WTC11 (cell line): ENCODE data around the gene PRR18. TPM values are rescaled to one million over a fixed set of nuclear protein-coding genes. Genes with fewer than 3 reads are reported as not detected.
A peak's percentile ranks its signal among the peaks of the same experiment; 100 is the strongest.

ENCODE experiments used
- ATAC-seq: fragments of 200-7000 bp; cut with Tn5 transposase; 2 replicates; pipeline ENCODE4 v1.10.0; 2021; ENCODE audit warnings: mild to moderate bottlenecking, moderate library complexity
- CTCF ChIA-PET: fragments of 300-600 bp; sonication (Branson Sonifier 250); formaldehyde crosslinking; loops from one replicate; lab custom pipeline; 2021; ENCODE audit warnings: antibody characterized with exemption; lab: Charles Lee
- POLR2A ChIA-PET: fragments of 350-600 bp; sonication (Branson Sonifier 250); formaldehyde crosslinking; loops from one replicate; lab custom pipeline; 2021; ENCODE audit warnings: antibody characterized with exemption; lab: Charles Lee
- DNase-seq: peaks from one replicate; pipeline ENCODE4 v3.0.0; 2021; ENCODE audit warnings: low spot score
- H3K27ac Mint-ChIP-seq: 2 replicates; pipeline ENCODE4 v1.8.0; 2021; ENCODE audit warnings: mixed read lengths
- H3K27me3 Mint-ChIP-seq: 2 replicates; pipeline ENCODE4 v1.8.0; 2021; ENCODE audit warnings: low read depth, mild to moderate bottlenecking, moderate library complexity, mixed read lengths
- H3K36me3 Mint-ChIP-seq: 2 replicates; pipeline ENCODE4 v1.8.0; 2021; ENCODE audit warnings: mixed read lengths
- H3K4me1 Mint-ChIP-seq: 2 replicates; pipeline ENCODE4 v1.8.0; 2022; ENCODE audit warnings: mixed read lengths
- H3K4me3 Mint-ChIP-seq: 2 replicates; pipeline ENCODE4 v1.8.0; 2021; ENCODE audit warnings: mild to moderate bottlenecking, moderate library complexity, mixed read lengths
- H3K9me3 Mint-ChIP-seq: 2 replicates; pipeline ENCODE4 v1.8.0; 2021; ENCODE audit warnings: mixed read lengths
- ATF1 ChIP-seq: sonication (generic); formaldehyde crosslinking; IDR thresholded peaks from 2 replicates; pipeline ENCODE4 v1.8.1; 2023; ENCODE audit warnings: mild to moderate bottlenecking, moderate library complexity, missing genetic modification reagents
- CBFB ChIP-seq: sonication (generic); formaldehyde crosslinking; IDR thresholded peaks from 2 replicates; pipeline ENCODE4 v1.8.1; 2022; ENCODE audit warnings: mild to moderate bottlenecking, low read depth, missing genetic modification reagents
- ERG ChIP-seq: fragments of 250-450 bp; sonication (Bioruptor Pico); IDR thresholded peaks from 2 replicates; pipeline ENCODE4 v1.8.0; 2021; ENCODE audit warnings: mild to moderate bottlenecking
- FOXJ3 ChIP-seq: sonication (generic); formaldehyde crosslinking; IDR thresholded peaks from 2 replicates; pipeline ENCODE4 v1.9.0; 2021; ENCODE audit warnings: missing genetic modification reagents, mild to moderate bottlenecking, borderline replicate concordance
- HMGA2 ChIP-seq: fragments of 250-450 bp; sonication (Bioruptor Pico); IDR thresholded peaks from 2 replicates; pipeline ENCODE4 v1.4.0; 2021; ENCODE audit warnings: mild to moderate bottlenecking, moderate library complexity
- NR2C2 ChIP-seq: sonication (generic); formaldehyde crosslinking; IDR thresholded peaks from 2 replicates; pipeline ENCODE4 v1.8.0; 2022; ENCODE audit warnings: mild to moderate bottlenecking, missing genetic modification reagents
- NR3C1 ChIP-seq: sonication (generic); formaldehyde crosslinking; conservative IDR thresholded peaks from 2 replicates; pipeline ENCODE4 v1.8.1; 2023; ENCODE audit warnings: low read depth, mild to moderate bottlenecking, missing genetic modification reagents
- OVOL2 ChIP-seq: fragments of 250-450 bp; sonication (Bioruptor Pico); IDR thresholded peaks from 2 replicates; pipeline ENCODE4 v1.9.0; 2021; ENCODE audit warnings: mild to moderate bottlenecking, borderline replicate concordance
- STAT6 ChIP-seq: sonication (generic); formaldehyde crosslinking; conservative IDR thresholded peaks from 2 replicates; pipeline ENCODE4 v1.8.1; 2023; ENCODE audit warnings: mild to moderate bottlenecking, low read depth, missing genetic modification reagents, moderate library complexity
- TP53 ChIP-seq: sonication (generic); formaldehyde crosslinking; IDR thresholded peaks from 2 replicates; pipeline ENCODE4 v1.8.1; 2023; ENCODE audit warnings: mild to moderate bottlenecking, missing genetic modification reagents
- ZNF121 ChIP-seq: sonication (generic); formaldehyde crosslinking; IDR thresholded peaks from 2 replicates; pipeline ENCODE4 v1.8.0; 2023; ENCODE audit warnings: missing genetic modification reagents
- ZNF317 ChIP-seq: sonication (generic); formaldehyde crosslinking; IDR thresholded peaks from 2 replicates; pipeline ENCODE4 v1.8.1; 2023; ENCODE audit warnings: low read depth, mild to moderate bottlenecking, moderate library complexity, missing genetic modification reagents, borderline replicate concordance
- ZNF416 ChIP-seq: fragments of 250-450 bp; sonication (Bioruptor Pico); IDR thresholded peaks from 2 replicates; pipeline ENCODE4 v1.9.0; 2021; ENCODE audit warnings: mild to moderate bottlenecking, inconsistent platforms
- ZNF671 ChIP-seq: fragments of 250-450 bp; sonication (Bioruptor Pico); IDR thresholded peaks from 2 replicates; pipeline ENCODE4 v1.8.0; 2021; ENCODE audit warnings: mild to moderate bottlenecking
- total RNA-seq: library from RNA; stranded (reverse); gene quantifications from 3 replicates; pipeline ENCODE4 v1.2.3, GENCODE V29; 2021
- TF ChIP-seq, protein P1 (sequence below): sonication (generic); formaldehyde crosslinking; IDR thresholded peaks from 2 replicates; pipeline ENCODE4 v1.8.0; 2023; ENCODE audit warnings: missing genetic modification reagents, mild to moderate bottlenecking, borderline replicate concordance
- TF ChIP-seq, protein P2 (sequence below): sonication (generic); formaldehyde crosslinking; IDR thresholded peaks from 2 replicates; pipeline ENCODE4 v1.8.1; 2023; ENCODE audit warnings: mild to moderate bottlenecking, missing genetic modification reagents, borderline replicate concordance
- TF ChIP-seq, protein P3 (sequence below): sonication (generic); formaldehyde crosslinking; IDR thresholded peaks from 2 replicates; pipeline ENCODE4 v1.8.0; 2022; ENCODE audit warnings: mild to moderate bottlenecking, missing genetic modification reagents

Gene PRR18
- total RNA-seq, 1 experiment from 2014 or later, result 0.52 TPM

DNA sequence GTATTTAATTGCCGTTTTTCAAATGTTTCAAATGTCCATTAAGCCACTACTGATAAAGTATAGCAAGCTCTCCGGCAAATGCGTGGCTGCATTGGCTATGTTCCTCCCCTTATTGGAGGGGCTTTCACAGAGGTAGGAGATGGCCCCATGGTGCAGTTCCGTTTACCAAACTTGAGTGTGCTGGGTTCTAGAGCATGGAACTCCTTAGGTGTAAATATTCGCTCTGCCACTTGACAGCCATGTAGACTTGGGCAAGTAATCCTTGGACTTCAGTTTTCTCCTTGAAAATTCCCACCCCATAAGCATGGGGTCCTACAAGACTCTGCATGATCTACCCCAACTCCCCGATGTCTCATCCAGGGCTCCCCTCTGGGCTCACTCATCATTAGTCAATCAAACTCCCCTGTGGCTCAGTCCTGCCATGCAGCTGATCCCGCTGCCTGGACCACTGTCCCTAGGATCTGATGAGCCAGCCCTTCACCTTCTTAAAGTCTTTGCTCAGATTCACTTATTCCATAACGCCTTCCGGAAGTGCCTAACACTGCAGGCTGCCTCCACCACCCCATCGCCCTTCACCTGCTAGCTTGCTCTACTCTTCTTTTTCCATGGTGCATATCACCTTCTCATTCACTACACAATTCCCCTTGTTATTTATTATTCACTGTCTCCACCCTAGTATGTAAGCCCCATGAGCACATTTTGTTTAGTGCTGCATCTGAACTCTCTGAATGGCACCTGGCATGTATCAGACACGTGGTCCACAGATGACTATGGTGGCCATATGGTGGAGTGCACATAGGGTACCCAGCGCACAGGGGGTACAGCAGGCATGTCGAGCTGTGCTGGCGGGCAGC, 18.8 kb downstream of the PRR18 start:
- no peak overlapping the region for H3K4me3 Mint-ChIP-seq
- peaks cover 9% of the 10 kb centered on the region for H3K9me3 Mint-ChIP-seq
- ATAC-seq (no peak), DNase-seq (no peak)
- H3K27me3 Mint-ChIP-seq, result peaks cover 7% of the 10 kb centered on the region
- no peaks in the 10 kb centered on the region for H3K36me3 Mint-ChIP-seq
- POLR2A ChIA-PET, result no interaction called here
- peaks cover 5% of the 10 kb centered on the region; the same call in 1 of the 2 replicates for H3K4me1 Mint-ChIP-seq
- TF ChIP-seq TP53 (CRISPR knock-in tag), result no peak
- no peak for TF ChIP-seq NR2C2
- no peak for TF ChIP-seq STAT6 (CRISPR knock-in tag)
- TF ChIP-seq, protein P1, sequence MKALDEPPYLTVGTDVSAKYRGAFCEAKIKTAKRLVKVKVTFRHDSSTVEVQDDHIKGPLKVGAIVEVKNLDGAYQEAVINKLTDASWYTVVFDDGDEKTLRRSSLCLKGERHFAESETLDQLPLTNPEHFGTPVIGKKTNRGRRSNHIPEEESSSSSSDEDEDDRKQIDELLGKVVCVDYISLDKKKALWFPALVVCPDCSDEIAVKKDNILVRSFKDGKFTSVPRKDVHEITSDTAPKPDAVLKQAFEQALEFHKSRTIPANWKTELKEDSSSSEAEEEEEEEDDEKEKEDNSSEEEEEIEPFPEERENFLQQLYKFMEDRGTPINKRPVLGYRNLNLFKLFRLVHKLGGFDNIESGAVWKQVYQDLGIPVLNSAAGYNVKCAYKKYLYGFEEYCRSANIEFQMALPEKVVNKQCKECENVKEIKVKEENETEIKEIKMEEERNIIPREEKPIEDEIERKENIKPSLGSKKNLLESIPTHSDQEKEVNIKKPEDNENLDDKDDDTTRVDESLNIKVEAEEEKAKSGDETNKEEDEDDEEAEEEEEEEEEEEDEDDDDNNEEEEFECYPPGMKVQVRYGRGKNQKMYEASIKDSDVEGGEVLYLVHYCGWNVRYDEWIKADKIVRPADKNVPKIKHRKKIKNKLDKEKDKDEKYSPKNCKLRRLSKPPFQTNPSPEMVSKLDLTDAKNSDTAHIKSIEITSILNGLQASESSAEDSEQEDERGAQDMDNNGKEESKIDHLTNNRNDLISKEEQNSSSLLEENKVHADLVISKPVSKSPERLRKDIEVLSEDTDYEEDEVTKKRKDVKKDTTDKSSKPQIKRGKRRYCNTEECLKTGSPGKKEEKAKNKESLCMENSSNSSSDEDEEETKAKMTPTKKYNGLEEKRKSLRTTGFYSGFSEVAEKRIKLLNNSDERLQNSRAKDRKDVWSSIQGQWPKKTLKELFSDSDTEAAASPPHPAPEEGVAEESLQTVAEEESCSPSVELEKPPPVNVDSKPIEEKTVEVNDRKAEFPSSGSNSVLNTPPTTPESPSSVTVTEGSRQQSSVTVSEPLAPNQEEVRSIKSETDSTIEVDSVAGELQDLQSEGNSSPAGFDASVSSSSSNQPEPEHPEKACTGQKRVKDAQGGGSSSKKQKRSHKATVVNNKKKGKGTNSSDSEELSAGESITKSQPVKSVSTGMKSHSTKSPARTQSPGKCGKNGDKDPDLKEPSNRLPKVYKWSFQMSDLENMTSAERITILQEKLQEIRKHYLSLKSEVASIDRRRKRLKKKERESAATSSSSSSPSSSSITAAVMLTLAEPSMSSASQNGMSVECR (CRISPR knock-in tag), result no peak
- TF ChIP-seq HMGA2 (CRISPR knock-in tag), result no peak
- CTCF ChIA-PET, result no interaction called here
- no peak overlapping the region for H3K27ac Mint-ChIP-seq

GRCh38 chr6:166286839-166287271, 21.3 kb downstream of the PRR18 start:
- H3K9me3 Mint-ChIP-seq, result peaks cover 3% of the 10 kb centered on the region
- DNase-seq (no peak), ATAC-seq (peak; percentile 83)
- ChIA-PET CTCF (interaction anchor here (2.2 kb wide), 1 partner anchor 114 kb away, joined by 10 read pairs; no protein-coding TSS in a partner anchor), POLR2A (no interaction called here)
- H3K27ac Mint-ChIP-seq, result peak overlapping the region; percentile 68
- H3K36me3 Mint-ChIP-seq, result no peaks in the 10 kb centered on the region
- peaks cover 5% of the 10 kb centered on the region; the same call in 1 of the 2 replicates for H3K4me1 Mint-ChIP-seq
- TF ChIP-seq NR3C1 (CRISPR knock-in tag) (no peak), ZNF317 (CRISPR knock-in tag) (no peak), FOXJ3 (no peak), ATF1 (CRISPR knock-in tag) (no peak), ZNF671 (CRISPR knock-in tag) (no peak), CBFB (no peak), OVOL2 (CRISPR knock-in tag) (no peak), ZNF416 (CRISPR knock-in tag) (no peak), ERG (CRISPR knock-in tag) (no peak), ZNF121 (CRISPR knock-in tag) (no peak), STAT6 (CRISPR knock-in tag) (no peak)
- TF ChIP-seq, protein P2, sequence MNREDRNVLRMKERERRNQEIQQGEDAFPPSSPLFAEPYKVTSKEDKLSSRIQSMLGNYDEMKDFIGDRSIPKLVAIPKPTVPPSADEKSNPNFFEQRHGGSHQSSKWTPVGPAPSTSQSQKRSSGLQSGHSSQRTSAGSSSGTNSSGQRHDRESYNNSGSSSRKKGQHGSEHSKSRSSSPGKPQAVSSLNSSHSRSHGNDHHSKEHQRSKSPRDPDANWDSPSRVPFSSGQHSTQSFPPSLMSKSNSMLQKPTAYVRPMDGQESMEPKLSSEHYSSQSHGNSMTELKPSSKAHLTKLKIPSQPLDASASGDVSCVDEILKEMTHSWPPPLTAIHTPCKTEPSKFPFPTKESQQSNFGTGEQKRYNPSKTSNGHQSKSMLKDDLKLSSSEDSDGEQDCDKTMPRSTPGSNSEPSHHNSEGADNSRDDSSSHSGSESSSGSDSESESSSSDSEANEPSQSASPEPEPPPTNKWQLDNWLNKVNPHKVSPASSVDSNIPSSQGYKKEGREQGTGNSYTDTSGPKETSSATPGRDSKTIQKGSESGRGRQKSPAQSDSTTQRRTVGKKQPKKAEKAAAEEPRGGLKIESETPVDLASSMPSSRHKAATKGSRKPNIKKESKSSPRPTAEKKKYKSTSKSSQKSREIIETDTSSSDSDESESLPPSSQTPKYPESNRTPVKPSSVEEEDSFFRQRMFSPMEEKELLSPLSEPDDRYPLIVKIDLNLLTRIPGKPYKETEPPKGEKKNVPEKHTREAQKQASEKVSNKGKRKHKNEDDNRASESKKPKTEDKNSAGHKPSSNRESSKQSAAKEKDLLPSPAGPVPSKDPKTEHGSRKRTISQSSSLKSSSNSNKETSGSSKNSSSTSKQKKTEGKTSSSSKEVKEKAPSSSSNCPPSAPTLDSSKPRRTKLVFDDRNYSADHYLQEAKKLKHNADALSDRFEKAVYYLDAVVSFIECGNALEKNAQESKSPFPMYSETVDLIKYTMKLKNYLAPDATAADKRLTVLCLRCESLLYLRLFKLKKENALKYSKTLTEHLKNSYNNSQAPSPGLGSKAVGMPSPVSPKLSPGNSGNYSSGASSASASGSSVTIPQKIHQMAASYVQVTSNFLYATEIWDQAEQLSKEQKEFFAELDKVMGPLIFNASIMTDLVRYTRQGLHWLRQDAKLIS (CRISPR knock-in tag), result no peak
- TF ChIP-seq, protein P3, sequence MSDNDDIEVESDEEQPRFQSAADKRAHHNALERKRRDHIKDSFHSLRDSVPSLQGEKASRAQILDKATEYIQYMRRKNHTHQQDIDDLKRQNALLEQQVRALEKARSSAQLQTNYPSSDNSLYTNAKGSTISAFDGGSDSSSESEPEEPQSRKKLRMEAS, result no peak
- peaks cover 2% of the 10 kb centered on the region for H3K27me3 Mint-ChIP-seq
- no peak overlapping the region for H3K4me3 Mint-ChIP-seq
